ENCODE data around the gene DHX58. TPM values are rescaled to one million over a fixed set of nuclear protein-coding genes. Genes with fewer than 3 reads are reported as not detected.

The DHX58 gene
- total RNA-seq, 6 experiments from 2014 or later = 9.0 to 27.9 (median 19.6) TPM

GRCh38 chr17:42116705-42117396, 4.3 kb upstream of the DHX58 start:
- TF ChIP-seq, protein P1, sequence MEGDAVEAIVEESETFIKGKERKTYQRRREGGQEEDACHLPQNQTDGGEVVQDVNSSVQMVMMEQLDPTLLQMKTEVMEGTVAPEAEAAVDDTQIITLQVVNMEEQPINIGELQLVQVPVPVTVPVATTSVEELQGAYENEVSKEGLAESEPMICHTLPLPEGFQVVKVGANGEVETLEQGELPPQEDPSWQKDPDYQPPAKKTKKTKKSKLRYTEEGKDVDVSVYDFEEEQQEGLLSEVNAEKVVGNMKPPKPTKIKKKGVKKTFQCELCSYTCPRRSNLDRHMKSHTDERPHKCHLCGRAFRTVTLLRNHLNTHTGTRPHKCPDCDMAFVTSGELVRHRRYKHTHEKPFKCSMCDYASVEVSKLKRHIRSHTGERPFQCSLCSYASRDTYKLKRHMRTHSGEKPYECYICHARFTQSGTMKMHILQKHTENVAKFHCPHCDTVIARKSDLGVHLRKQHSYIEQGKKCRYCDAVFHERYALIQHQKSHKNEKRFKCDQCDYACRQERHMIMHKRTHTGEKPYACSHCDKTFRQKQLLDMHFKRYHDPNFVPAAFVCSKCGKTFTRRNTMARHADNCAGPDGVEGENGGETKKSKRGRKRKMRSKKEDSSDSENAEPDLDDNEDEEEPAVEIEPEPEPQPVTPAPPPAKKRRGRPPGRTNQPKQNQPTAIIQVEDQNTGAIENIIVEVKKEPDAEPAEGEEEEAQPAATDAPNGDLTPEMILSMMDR (IDR thresholded peaks at IDR 0.05) = peak; percentile 74 to 85 (median 80)
- TF ChIP-seq POLR2A (IDR thresholded peaks at IDR 0.05) = no peak
- Histone ChIP-seq H3K36me3 (peaks cover 0 to 14% (median 2%) of the 10 kb centered on the region in 4 donors), H3K27me3 (no peaks in the 10 kb centered on the region), H3K4me1 (peaks cover 0 to 34% (median 9%) of the 10 kb centered on the region in 4 donors), H3K4me3 (no peak overlapping the region), H3K27ac (no peak overlapping the region), H3K9me3 (no peaks in the 10 kb centered on the region)
- DNase-seq (peak; percentile 78 to 84 (median 83)), ATAC-seq (peak; percentile 57 to 60 (median 58))
- 4% methylated on average over 2 of the region's 18 CpGs for WGBS (ENCODE audit: insufficient coverage, low coverage, low lambda C conversion rate, missing lambda C conversion rate)
- intact Hi-C loops (cut with DNase I) = loop anchor here in 1 of 2 donors (5.0 kb wide), 3 partner anchors 50 to 155 kb away; no protein-coding TSS in a partner anchor

DNA sequence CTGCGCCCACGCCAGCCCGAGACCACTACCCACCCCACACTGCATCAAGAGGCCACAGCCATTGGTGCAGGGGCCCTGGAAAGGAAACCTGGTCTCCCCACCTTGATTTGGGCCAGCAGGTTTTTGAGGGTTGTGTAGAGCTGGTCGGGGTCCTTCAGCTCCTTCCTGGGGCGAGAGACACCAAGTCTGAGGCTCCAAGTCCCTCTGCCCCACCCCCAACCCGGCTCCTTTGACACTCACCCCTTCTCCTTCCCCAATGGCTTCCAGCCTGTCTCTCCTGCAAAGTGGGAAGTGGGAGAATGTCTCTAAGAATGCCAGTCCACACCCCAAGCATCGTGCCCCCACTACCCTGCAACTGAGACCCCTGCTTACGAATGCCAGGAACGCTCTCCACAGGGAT, 1.6 kb upstream of the DHX58 start:
- intact Hi-C loops (cut with DNase I) = loop anchor here in 1 of 2 donors (5.0 kb wide), 1 partner anchor 152 kb away; no protein-coding TSS in a partner anchor
- H3K36me3 ChIP-seq = peaks cover 0 to 12% (median 2%) of the 10 kb centered on the region in 4 donors

GRCh38 chr17:42113293-42114069, 967 bp upstream of the DHX58 start:
- ATAC-seq (no peak), DNase-seq (peak in 1 of 3 donors; percentile 49)
- Histone ChIP-seq H3K4me3 (no peak overlapping the region), H3K4me1 (peaks cover 0 to 41% (median 15%) of the 10 kb centered on the region in 4 donors), H3K9me3 (no peaks in the 10 kb centered on the region), H3K36me3 (peaks cover 0 to 9% (median 2%) of the 10 kb centered on the region in 4 donors), H3K27me3 (no peaks in the 10 kb centered on the region), H3K27ac (peak overlapping the region in 2 of 3 donors; percentile 65 to 77)
- no peak for TF ChIP-seq POLR2A (IDR thresholded peaks at IDR 0.05)
- TF ChIP-seq, protein P1 (IDR thresholded peaks at IDR 0.05) = no peak
- 40% methylated on average over 1 of the region's 28 CpGs for WGBS (ENCODE audit: insufficient coverage, low coverage, low lambda C conversion rate, missing lambda C conversion rate)
- intact Hi-C loops (cut with DNase I) = loop anchor here in 1 of 2 donors (5.0 kb wide), 1 partner anchor 151 kb away; no protein-coding TSS in a partner anchor

More for the DNA sequence above, 1.6 kb upstream of the DHX58 start:
- WGBS (ENCODE audit: insufficient coverage, low coverage, low lambda C conversion rate, missing lambda C conversion rate) = 67% methylated on average over 1 of the region's 9 CpGs
- Histone ChIP-seq H3K4me3 (no peak overlapping the region), H3K27ac (no peak overlapping the region), H3K9me3 (no peaks in the 10 kb centered on the region), H3K4me1 (peaks cover 0 to 35% (median 12%) of the 10 kb centered on the region in 4 donors), H3K27me3 (no peaks in the 10 kb centered on the region)
- no peak for DNase-seq
- ATAC-seq = no peak
- TF ChIP-seq, protein P1 (IDR thresholded peaks at IDR 0.05) = no peak
- no peak for TF ChIP-seq POLR2A (IDR thresholded peaks at IDR 0.05)

GRCh38 chr17:42111871-42112551, 503 bp downstream of the DHX58 start:
- Histone ChIP-seq H3K27ac (peak overlapping the region; percentile 65 to 83 (median 77)), H3K9me3 (no peaks in the 10 kb centered on the region), H3K36me3 (peaks cover 0 to 6% (median 0%) of the 10 kb centered on the region in 4 donors), H3K4me1 (peaks cover 0 to 51% (median 16%) of the 10 kb centered on the region in 4 donors), H3K27me3 (no peaks in the 10 kb centered on the region), H3K4me3 (peak overlapping the region; percentile 54 to 62 (median 59))
- intact Hi-C loops (cut with DNase I) = loop anchor here in 1 of 2 donors (5.0 kb wide), 1 partner anchor 150 kb away; no protein-coding TSS in a partner anchor
- 8% methylated on average over 9 of the region's 12 CpGs for WGBS (ENCODE audit: insufficient coverage, low coverage, low lambda C conversion rate, missing lambda C conversion rate)
- no peak for TF ChIP-seq POLR2A (IDR thresholded peaks at IDR 0.05)
- TF ChIP-seq, protein P1 (IDR thresholded peaks at IDR 0.05) = no peak
- ATAC-seq = peak; percentile 22 to 45 (median 30)
- peak in 1 of 3 donors; percentile 56 for DNase-seq
